ENCODE measurements around the gene MBNL1.

DNA sequence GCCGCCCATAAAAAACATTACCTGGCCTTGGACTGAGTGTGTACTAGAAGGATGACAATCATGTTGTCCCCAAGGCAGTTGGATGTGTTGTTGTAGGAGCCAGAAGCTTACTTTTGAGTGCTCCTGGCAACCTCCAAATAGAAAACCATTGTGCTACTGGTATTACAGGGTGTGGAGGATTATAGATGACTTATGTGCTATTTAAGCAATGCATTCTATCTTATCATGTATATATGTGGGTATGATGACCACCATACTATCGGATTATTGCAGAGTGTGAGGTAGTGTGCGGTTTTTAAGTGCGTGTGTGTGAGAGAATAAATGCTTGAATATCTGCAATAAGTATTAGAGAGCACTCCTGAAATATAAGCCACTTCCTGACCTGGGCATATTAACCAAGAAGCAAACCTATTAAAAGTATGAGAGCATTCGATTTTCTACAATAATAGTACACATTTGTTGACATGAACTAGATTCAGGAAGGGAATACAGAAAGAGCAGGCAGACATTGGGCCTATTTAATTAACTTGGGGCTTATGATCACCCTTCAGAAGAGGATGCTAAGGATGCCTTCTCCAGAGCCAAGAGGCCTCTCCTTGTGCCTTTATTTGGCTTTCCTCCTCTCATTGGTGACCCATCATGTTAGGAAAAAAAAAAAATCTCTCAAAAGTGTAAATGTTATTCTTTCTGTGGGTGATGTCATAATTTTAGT, 11.7 kb upstream of the MBNL1 start:
- TF ChIP-seq, protein P1, sequence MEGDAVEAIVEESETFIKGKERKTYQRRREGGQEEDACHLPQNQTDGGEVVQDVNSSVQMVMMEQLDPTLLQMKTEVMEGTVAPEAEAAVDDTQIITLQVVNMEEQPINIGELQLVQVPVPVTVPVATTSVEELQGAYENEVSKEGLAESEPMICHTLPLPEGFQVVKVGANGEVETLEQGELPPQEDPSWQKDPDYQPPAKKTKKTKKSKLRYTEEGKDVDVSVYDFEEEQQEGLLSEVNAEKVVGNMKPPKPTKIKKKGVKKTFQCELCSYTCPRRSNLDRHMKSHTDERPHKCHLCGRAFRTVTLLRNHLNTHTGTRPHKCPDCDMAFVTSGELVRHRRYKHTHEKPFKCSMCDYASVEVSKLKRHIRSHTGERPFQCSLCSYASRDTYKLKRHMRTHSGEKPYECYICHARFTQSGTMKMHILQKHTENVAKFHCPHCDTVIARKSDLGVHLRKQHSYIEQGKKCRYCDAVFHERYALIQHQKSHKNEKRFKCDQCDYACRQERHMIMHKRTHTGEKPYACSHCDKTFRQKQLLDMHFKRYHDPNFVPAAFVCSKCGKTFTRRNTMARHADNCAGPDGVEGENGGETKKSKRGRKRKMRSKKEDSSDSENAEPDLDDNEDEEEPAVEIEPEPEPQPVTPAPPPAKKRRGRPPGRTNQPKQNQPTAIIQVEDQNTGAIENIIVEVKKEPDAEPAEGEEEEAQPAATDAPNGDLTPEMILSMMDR (tag by site-specific recombination; IDR thresholded peaks at IDR 0.05), result no peak
- no peak for TF ChIP-seq ZNF350 (tag by site-specific recombination; IDR thresholded peaks at IDR 0.05)
- TF ChIP-seq YY1 (tag by site-specific recombination; IDR thresholded peaks at IDR 0.05), result no peak
- no peak for TF ChIP-seq ZFHX2 (tag by site-specific recombination; conservative IDR thresholded peaks at IDR 0.05)
- TF ChIP-seq ZNF548 (tag by site-specific recombination; IDR thresholded peaks at IDR 0.05), result no peak
- TF ChIP-seq, protein P2, sequence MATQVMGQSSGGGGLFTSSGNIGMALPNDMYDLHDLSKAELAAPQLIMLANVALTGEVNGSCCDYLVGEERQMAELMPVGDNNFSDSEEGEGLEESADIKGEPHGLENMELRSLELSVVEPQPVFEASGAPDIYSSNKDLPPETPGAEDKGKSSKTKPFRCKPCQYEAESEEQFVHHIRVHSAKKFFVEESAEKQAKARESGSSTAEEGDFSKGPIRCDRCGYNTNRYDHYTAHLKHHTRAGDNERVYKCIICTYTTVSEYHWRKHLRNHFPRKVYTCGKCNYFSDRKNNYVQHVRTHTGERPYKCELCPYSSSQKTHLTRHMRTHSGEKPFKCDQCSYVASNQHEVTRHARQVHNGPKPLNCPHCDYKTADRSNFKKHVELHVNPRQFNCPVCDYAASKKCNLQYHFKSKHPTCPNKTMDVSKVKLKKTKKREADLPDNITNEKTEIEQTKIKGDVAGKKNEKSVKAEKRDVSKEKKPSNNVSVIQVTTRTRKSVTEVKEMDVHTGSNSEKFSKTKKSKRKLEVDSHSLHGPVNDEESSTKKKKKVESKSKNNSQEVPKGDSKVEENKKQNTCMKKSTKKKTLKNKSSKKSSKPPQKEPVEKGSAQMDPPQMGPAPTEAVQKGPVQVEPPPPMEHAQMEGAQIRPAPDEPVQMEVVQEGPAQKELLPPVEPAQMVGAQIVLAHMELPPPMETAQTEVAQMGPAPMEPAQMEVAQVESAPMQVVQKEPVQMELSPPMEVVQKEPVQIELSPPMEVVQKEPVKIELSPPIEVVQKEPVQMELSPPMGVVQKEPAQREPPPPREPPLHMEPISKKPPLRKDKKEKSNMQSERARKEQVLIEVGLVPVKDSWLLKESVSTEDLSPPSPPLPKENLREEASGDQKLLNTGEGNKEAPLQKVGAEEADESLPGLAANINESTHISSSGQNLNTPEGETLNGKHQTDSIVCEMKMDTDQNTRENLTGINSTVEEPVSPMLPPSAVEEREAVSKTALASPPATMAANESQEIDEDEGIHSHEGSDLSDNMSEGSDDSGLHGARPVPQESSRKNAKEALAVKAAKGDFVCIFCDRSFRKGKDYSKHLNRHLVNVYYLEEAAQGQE (tag by site-specific recombination; IDR thresholded peaks at IDR 0.05), result no peak
- TF ChIP-seq ZFP41 (tag by site-specific recombination; IDR thresholded peaks at IDR 0.05; ENCODE audit: borderline replicate concordance), result no peak
- no peak for TF ChIP-seq KLF16 (tag by site-specific recombination; IDR thresholded peaks at IDR 0.05)
- TF ChIP-seq, protein P3, sequence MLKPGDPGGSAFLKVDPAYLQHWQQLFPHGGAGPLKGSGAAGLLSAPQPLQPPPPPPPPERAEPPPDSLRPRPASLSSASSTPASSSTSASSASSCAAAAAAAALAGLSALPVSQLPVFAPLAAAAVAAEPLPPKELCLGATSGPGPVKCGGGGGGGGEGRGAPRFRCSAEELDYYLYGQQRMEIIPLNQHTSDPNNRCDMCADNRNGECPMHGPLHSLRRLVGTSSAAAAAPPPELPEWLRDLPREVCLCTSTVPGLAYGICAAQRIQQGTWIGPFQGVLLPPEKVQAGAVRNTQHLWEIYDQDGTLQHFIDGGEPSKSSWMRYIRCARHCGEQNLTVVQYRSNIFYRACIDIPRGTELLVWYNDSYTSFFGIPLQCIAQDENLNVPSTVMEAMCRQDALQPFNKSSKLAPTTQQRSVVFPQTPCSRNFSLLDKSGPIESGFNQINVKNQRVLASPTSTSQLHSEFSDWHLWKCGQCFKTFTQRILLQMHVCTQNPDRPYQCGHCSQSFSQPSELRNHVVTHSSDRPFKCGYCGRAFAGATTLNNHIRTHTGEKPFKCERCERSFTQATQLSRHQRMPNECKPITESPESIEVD (tag by site-specific recombination; IDR thresholded peaks at IDR 0.05), result no peak
- TF ChIP-seq KLF10 (tag by site-specific recombination; IDR thresholded peaks at IDR 0.05), result no peak
- no peak for TF ChIP-seq HOXA7 (CRISPR knock-in tag; IDR thresholded peaks at IDR 0.05; ENCODE audit: borderline replicate concordance)
- TF ChIP-seq ZNF529 (tag by site-specific recombination; IDR thresholded peaks at IDR 0.05; ENCODE audit: insufficient replicate concordance), result no peak
- TF ChIP-seq FEZF1 (tag by site-specific recombination; IDR thresholded peaks at IDR 0.05), result no peak
- TF ChIP-seq, protein P4, sequence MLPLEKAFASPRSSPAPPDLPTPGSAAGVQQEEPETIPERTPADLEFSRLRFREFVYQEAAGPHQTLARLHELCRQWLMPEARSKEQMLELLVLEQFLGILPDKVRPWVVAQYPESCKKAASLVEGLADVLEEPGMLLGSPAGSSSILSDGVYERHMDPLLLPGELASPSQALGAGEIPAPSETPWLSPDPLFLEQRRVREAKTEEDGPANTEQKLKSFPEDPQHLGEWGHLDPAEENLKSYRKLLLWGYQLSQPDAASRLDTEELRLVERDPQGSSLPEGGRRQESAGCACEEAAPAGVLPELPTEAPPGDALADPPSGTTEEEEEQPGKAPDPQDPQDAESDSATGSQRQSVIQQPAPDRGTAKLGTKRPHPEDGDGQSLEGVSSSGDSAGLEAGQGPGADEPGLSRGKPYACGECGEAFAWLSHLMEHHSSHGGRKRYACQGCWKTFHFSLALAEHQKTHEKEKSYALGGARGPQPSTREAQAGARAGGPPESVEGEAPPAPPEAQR (tag by site-specific recombination; IDR thresholded peaks at IDR 0.05), result no peak

Measured in HEK293 (cell line).